ENCODE results near the gene CNOT2. TPM values are rescaled to one million over a fixed set of nuclear protein-coding genes. Genes with fewer than 3 reads are reported as not detected.

Gene CNOT2
- total RNA-seq, 1 experiment from 2014 or later, result 82.9 TPM

- no peaks in the 10 kb centered on the region for H4K20me1 ChIP-seq (ENCODE audit: control insufficient read depth, insufficient read depth, insufficient read length)
Measured at GRCh38 chr12:70260646-70261045, 17.4 kb downstream of the CNOT2 start.

More at GRCh38 chr12:70260646-70261045, 17.4 kb downstream of the CNOT2 start:
- no peaks in the 10 kb centered on the region for H3K27me3 Mint-ChIP-seq (ENCODE audit: low read depth)
- peaks cover 2% of the 10 kb centered on the region; the same call in 1 of the 2 replicates for H3K4me1 ChIP-seq (ENCODE audit: insufficient read depth, low read length)
- H2BK120ac ChIP-seq (ENCODE audit: low read depth, low read length, poor library complexity, severe bottlenecking), result no peak overlapping the region
- no peak overlapping the region for H4K91ac ChIP-seq (ENCODE audit: insufficient read length, low read depth, low read length)
- H3K4me3 Mint-ChIP-seq, result no peak overlapping the region
- H2BK5ac ChIP-seq (ENCODE audit: insufficient read length, low read length), result no peak overlapping the region
- peak overlapping the region in 1 of 3 experiments; percentile 27; a peak in 3 of 7 replicates for H3K27ac Mint-ChIP-seq
- H3K4me1 Mint-ChIP-seq, result peaks cover 45 to 46% of the 10 kb centered on the region in 2 experiments
- no peak overlapping the region for H3K18ac ChIP-seq (ENCODE audit: insufficient read length, low read depth, low read length)
- WGBS (ENCODE audit: extremely low coverage, insufficient read length, low lambda C conversion rate), result no CpG with 5 or more reads among the region's 1 CpG
- DNase-seq, result no peak
- H3K56ac ChIP-seq (ENCODE audit: insufficient read length, low read depth, low read length), result no peak overlapping the region
- no peaks in the 10 kb centered on the region for H3K9me3 ChIP-seq (ENCODE audit: control insufficient read depth, low read depth, low read length)
- no peak overlapping the region for H4K8ac ChIP-seq (replicated peaks; ENCODE audit: insufficient read length, low read depth, low read length)
- H3K27me3 ChIP-seq (ENCODE audit: insufficient read depth, low read length), result no peaks in the 10 kb centered on the region
- H3K79me1 ChIP-seq (ENCODE audit: insufficient read depth, low read depth, low read length, poor library complexity, severe bottlenecking), result peaks cover 4% of the 10 kb centered on the region
- TF ChIP-seq CTCF (conservative IDR thresholded peaks at IDR 0.05), result no peak
- no peak overlapping the region for H4K5ac ChIP-seq (ENCODE audit: insufficient read length, low read depth, low read length)
- no peak overlapping the region for H3K4ac ChIP-seq (ENCODE audit: low read depth, low read length)
- H3K14ac ChIP-seq (ENCODE audit: insufficient read depth, low read length), result no peak overlapping the region
- H3T11ph ChIP-seq (ENCODE audit: low read length), result no peak overlapping the region
- peaks cover 23% of the 10 kb centered on the region; the same call in 1 of the 2 replicates for H3K79me2 ChIP-seq (ENCODE audit: insufficient read depth, low read length)
- H2BK20ac ChIP-seq (ENCODE audit: low read depth, low read length, poor library complexity, severe bottlenecking), result no peak overlapping the region
- H2BK15ac ChIP-seq (ENCODE audit: low read depth, low read length), result no peak overlapping the region
- no peaks in the 10 kb centered on the region; a peak in 1 of 5 replicates for H3K9me3 Mint-ChIP-seq
- no peak overlapping the region for H2BK12ac ChIP-seq (ENCODE audit: insufficient read length, low read depth, low read length)
- peaks cover 0 to 13% (median 3%) of the 10 kb centered on the region in 3 experiments; a peak in 6 of 7 replicates for H3K36me3 Mint-ChIP-seq (ENCODE audit: insufficient read depth in 1 of 3, low read depth in 3 of 3)
- no peak overlapping the region for H3K4me2 ChIP-seq (ENCODE audit: insufficient read depth, insufficient read length, low read length)
- no peak overlapping the region for H3K9ac ChIP-seq (ENCODE audit: extremely low read depth, insufficient read length, low read length)
- no peak overlapping the region for H3K27ac ChIP-seq (ENCODE audit: insufficient read length, low read depth, low read length)
- H3K23me2 ChIP-seq (ENCODE audit: insufficient read length, low read depth, low read length, poor library complexity, severe bottlenecking), result no peaks in the 10 kb centered on the region
- H2AK5ac ChIP-seq (ENCODE audit: insufficient read length, low read length), result no peak overlapping the region
- H3K23ac ChIP-seq (ENCODE audit: insufficient read length, low read depth, low read length), result no peak overlapping the region
- H2AFZ ChIP-seq (ENCODE audit: low read length), result no peak overlapping the region

Data from H9 (cell line).